Sigmoid colon (tissue), 7 donors: ENCODE results near the gene GJA10. TPM values are rescaled to one million over a fixed set of nuclear protein-coding genes. Genes with fewer than 3 reads are reported as not detected.
"Not testable (repeated sequence)": the region's sequence is repeated elsewhere in the genome, so short reads cannot be mapped to it uniquely, and the experiment has no call there.

Source experiments
- DNase-seq: peaks from one replicate; pipeline ENCODE4 v3.0.0-alpha.2; 2019
- H3K27ac ChIP-seq, 4 donors: fragments of 200-600 bp; sonication (generic); one replicate each; pipeline ENCODE4 v1.5.1; 2016 to 2019; ENCODE audit warnings: mild to moderate bottlenecking in 1 of 4
- H3K27me3 ChIP-seq, 3 donors: fragments of 200-600 bp; sonication (generic); one replicate each; pipeline ENCODE4 v1.5.1; 2019; ENCODE audit warnings: mild to moderate bottlenecking in 1 of 3
- H3K36me3 ChIP-seq, 4 donors: fragments of 200-600 bp; sonication (generic); one replicate each; pipeline ENCODE4 v1.5.1; 2016 to 2019
- H3K4me1 ChIP-seq, 4 donors: fragments of 200-600 bp; sonication (generic); one replicate each; pipeline ENCODE4 v1.5.1; 2017 to 2019
- H3K4me3 ChIP-seq, 4 donors: fragments of 200-600 bp; sonication (generic); one replicate each; pipeline ENCODE4 v1.5.1; 2017 to 2019; ENCODE audit warnings: mild to moderate bottlenecking in 2 of 4, moderate library complexity in 1 of 4
- H3K9me3 ChIP-seq, 4 donors: fragments of 200-600 bp in 3 of 4; sonication (generic) in 3 of 4; one replicate each; pipeline versions ENCODE4 v1.5.1 to v1.6.1; 2013 to 2019
- CTCF ChIP-seq, 4 experiments: fragments of 450-650 bp in 3 of 4; fragments of 200-600 bp in 1 of 4; IDR thresholded peaks; one replicate each; pipeline ENCODE4 v1.5.1; 2016 to 2019; ENCODE audit warnings: antibody characterized with exemption in 4 of 4, mild to moderate bottlenecking in 3 of 4, moderate library complexity in 2 of 4
- EP300 ChIP-seq, 4 donors: sonication (generic); formaldehyde crosslinking; IDR thresholded peaks; one replicate each; pipeline ENCODE4 v1.6.1; 2017; ENCODE audit warnings: antibody characterized with exemption in 4 of 4
- POLR2A ChIP-seq, 2 donors: fragments of 450-650 bp; IDR thresholded peaks; one replicate each; pipeline ENCODE4 v1.6.1; 2016; ENCODE audit warnings: antibody characterized with exemption in 2 of 2, mild to moderate bottlenecking in 2 of 2, moderate library complexity in 2 of 2
- POLR2AphosphoS5 ChIP-seq, 4 donors: sonication (generic); formaldehyde crosslinking; IDR thresholded peaks; one replicate each; pipeline ENCODE4 v1.6.1; 2017; ENCODE audit warnings: antibody characterized with exemption in 4 of 4
- WGBS, 2 donors: extraction: QIAGEN DNeasy Blood & Tissue Kit; methylation state at CpG; one replicate each; pipeline ENCODE4 v1.1.7; 2013; 5-methylcytosine and 5-hydroxymethylcytosine counted together
- intact Hi-C: fragments of 100-400 bp; cut with DNase I; formaldehyde crosslinking; loops from one replicate; pipeline ENCODE4 v1.15.1; 2023
- polyA plus RNA-seq, 3 donors: library from polyadenylated mRNA; stranded (reverse); fragments of 200-250 nt; gene quantifications; one replicate each; pipeline ENCODE4 v1.2.3, GENCODE V29; 2013
- total RNA-seq, 4 donors: library from RNA; depleted of rRNA; stranded (reverse); fragments of >200 nt; gene quantifications; one replicate each; pipeline ENCODE4 v1.1.0, GENCODE V29; 2016
- donor health status: healthy with polysubstance abuse.
- donor health status: Bipolar disorder and iron deficiency.
- donor health status: healthy.

The GJA10 gene
- total and polyA plus RNA-seq, 7 donors = not detected

- H3K4me3 ChIP-seq = no peak overlapping the region
- no peaks in the 10 kb centered on the region for H3K9me3 ChIP-seq
- intact Hi-C loops = no loop called here
- peaks cover 0 to 31% (median 10%) of the 10 kb centered on the region in 3 donors for H3K27me3 ChIP-seq
- TF ChIP-seq EP300 (IDR thresholded peaks at IDR 0.05) = no peak
- TF ChIP-seq POLR2AphosphoS5 (IDR thresholded peaks at IDR 0.05) = no peak
- TF ChIP-seq CTCF (IDR thresholded peaks at IDR 0.05) = no peak
- TF ChIP-seq POLR2A (IDR thresholded peaks at IDR 0.05) = no peak
- no peak overlapping the region for H3K27ac ChIP-seq
- DNase-seq = no peak
- no peaks in the 10 kb centered on the region for H3K4me1 ChIP-seq
- WGBS, 2 donors = 46 to 50% methylated on average over 8 of the region's 8 CpGs
- no peaks in the 10 kb centered on the region for H3K36me3 ChIP-seq
Observed at GRCh38 chr6:89895276-89895874, 1.1 kb downstream of the GJA10 start.

GRCh38 chr6:89910001-89910901, 16.0 kb downstream of the GJA10 start:
- H3K36me3 ChIP-seq, intact Hi-C loops, H3K4me3 ChIP-seq, H3K27me3 ChIP-seq, H3K27ac ChIP-seq, H3K4me1 ChIP-seq, DNase-seq, H3K9me3 ChIP-seq: not testable (repeated sequence)
- WGBS, 2 donors = 57 to 80% methylated on average over 10 of the region's 10 CpGs

GRCh38 chr6:89910902-89911240, 16.6 kb downstream of the GJA10 start:
- WGBS, 2 donors = 45 to 74% methylated on average over 1 of the region's 1 CpG
- Histone ChIP-seq H3K4me3 (no peak overlapping the region), H3K27ac (no peak overlapping the region), H3K27me3 (no peaks in the 10 kb centered on the region), H3K9me3 (peaks cover 0 to 3% (median 0%) of the 10 kb centered on the region in 4 donors), H3K36me3 (no peaks in the 10 kb centered on the region), H3K4me1 (no peaks in the 10 kb centered on the region)
- intact Hi-C loops = no loop called here
- DNase-seq = no peak
- TF ChIP-seq POLR2A (IDR thresholded peaks at IDR 0.05) (no peak), CTCF (IDR thresholded peaks at IDR 0.05) (no peak), EP300 (IDR thresholded peaks at IDR 0.05) (no peak), POLR2AphosphoS5 (IDR thresholded peaks at IDR 0.05) (no peak)

- no peaks in the 10 kb centered on the region for H3K36me3 ChIP-seq
- no peaks in the 10 kb centered on the region for H3K4me1 ChIP-seq
- 83 to 95% methylated on average over 3 of the region's 3 CpGs for WGBS, 2 donors
- H3K9me3 ChIP-seq = peaks cover 0 to 5% (median 2%) of the 10 kb centered on the region in 4 donors
- no peak overlapping the region for H3K4me3 ChIP-seq
- TF ChIP-seq POLR2AphosphoS5 (IDR thresholded peaks at IDR 0.05) (no peak), CTCF (IDR thresholded peaks at IDR 0.05) (no peak), POLR2A (IDR thresholded peaks at IDR 0.05) (no peak), EP300 (IDR thresholded peaks at IDR 0.05) (no peak)
- no peaks in the 10 kb centered on the region for H3K27me3 ChIP-seq
- no peak for DNase-seq
- H3K27ac ChIP-seq = no peak overlapping the region
- intact Hi-C loops = no loop called here
Observed at GRCh38 chr6:89916136-89916920, 22.1 kb downstream of the GJA10 start.

GRCh38 chr6:89917216-89917615, 22.9 kb downstream of the GJA10 start:
- TF ChIP-seq EP300 (IDR thresholded peaks at IDR 0.05) (no peak), POLR2AphosphoS5 (IDR thresholded peaks at IDR 0.05) (no peak), CTCF (IDR thresholded peaks at IDR 0.05) (no peak), POLR2A (IDR thresholded peaks at IDR 0.05) (no peak)
- intact Hi-C loops = no loop called here
- Histone ChIP-seq H3K36me3 (no peaks in the 10 kb centered on the region), H3K27me3 (no peaks in the 10 kb centered on the region), H3K9me3 (peaks cover 0 to 5% (median 2%) of the 10 kb centered on the region in 4 donors), H3K27ac (no peak overlapping the region), H3K4me1 (no peaks in the 10 kb centered on the region), H3K4me3 (no peak overlapping the region)
- DNase-seq = no peak
- WGBS, 2 donors = 95 to 98% methylated on average over 4 of the region's 4 CpGs
